Mesothelial cell of epicardium (in vitro differentiated cells): ENCODE results near the gene LBHD2. TPM values are rescaled to one million over a fixed set of nuclear protein-coding genes. Genes with fewer than 3 reads are reported as not detected.

Source experiments
- DNase-seq, 2 experiments: peaks; one replicate each; pipeline ENCODE4 v3.0.0; 2021; ENCODE audit warnings: low spot score in 2 of 2; ENCODE audit not compliant: unreplicated experiment in 2 of 2
- H3K27ac Mint-ChIP-seq: 2 replicates; pipeline ENCODE4 v1.8.0; 2021; ENCODE audit warnings: mixed read lengths
- H3K27me3 Mint-ChIP-seq: 2 replicates; pipeline ENCODE4 v1.8.0; 2021; ENCODE audit warnings: low read depth, mixed read lengths
- H3K36me3 Mint-ChIP-seq: 2 replicates; pipeline ENCODE4 v1.8.0; 2021; ENCODE audit warnings: mixed read lengths
- H3K4me1 Mint-ChIP-seq: 2 replicates; pipeline ENCODE4 v1.8.0; 2021; ENCODE audit warnings: mixed read lengths
- H3K4me3 Mint-ChIP-seq: 2 replicates; pipeline ENCODE4 v1.8.0; 2021; ENCODE audit warnings: mild to moderate bottlenecking, moderate library complexity, mixed read lengths
- H3K9me3 Mint-ChIP-seq: 2 replicates; pipeline ENCODE4 v1.8.0; 2021; ENCODE audit warnings: mixed read lengths
- CTCF ChIP-seq: fragments of 200-600 bp; sonication (generic); IDR thresholded peaks from one replicate; pipeline ENCODE4 v1.5.0; 2021; ENCODE audit warnings: antibody characterized with exemption; ENCODE audit not compliant: unreplicated experiment
- total RNA-seq: library from RNA; stranded (reverse); gene quantifications from 3 replicates; pipeline ENCODE4 v1.2.1, GENCODE V29; 2021

The LBHD2 gene
- total RNA-seq, 1 donor from 2014 or later, result not detected

GRCh38 chr14:103070971-103071542 is 13.0 kb upstream of the LBHD2 start:
- Mint-ChIP-seq H3K27ac (no peak overlapping the region), H3K9me3 (no peaks in the 10 kb centered on the region), H3K4me3 (no peak overlapping the region), H3K4me1 (no peaks in the 10 kb centered on the region), H3K36me3 (no peaks in the 10 kb centered on the region), H3K27me3 (no peaks in the 10 kb centered on the region)
- no peak for TF ChIP-seq CTCF
- no peak for DNase-seq

- no peak overlapping the region for H3K27ac Mint-ChIP-seq
- no peak for TF ChIP-seq CTCF
- DNase-seq, result no peak
- no peak overlapping the region for H3K4me3 Mint-ChIP-seq
- H3K27me3 Mint-ChIP-seq, result no peaks in the 10 kb centered on the region
- H3K4me1 Mint-ChIP-seq, result no peaks in the 10 kb centered on the region
- no peaks in the 10 kb centered on the region for H3K36me3 Mint-ChIP-seq
- no peaks in the 10 kb centered on the region for H3K9me3 Mint-ChIP-seq
Measured at GRCh38 chr14:103071544-103072251, 12.3 kb upstream of the LBHD2 start.

GRCh38 chr14:103072595-103073366 is 11.2 kb upstream of the LBHD2 start:
- no peaks in the 10 kb centered on the region for H3K27me3 Mint-ChIP-seq
- TF ChIP-seq CTCF, result no peak
- DNase-seq, result no peak
- H3K36me3 Mint-ChIP-seq, result no peaks in the 10 kb centered on the region
- no peak overlapping the region for H3K4me3 Mint-ChIP-seq
- H3K27ac Mint-ChIP-seq, result no peak overlapping the region
- no peaks in the 10 kb centered on the region for H3K9me3 Mint-ChIP-seq
- H3K4me1 Mint-ChIP-seq, result no peaks in the 10 kb centered on the region

GRCh38 chr14:103073367-103073875 is 10.6 kb upstream of the LBHD2 start:
- DNase-seq, result no peak
- Mint-ChIP-seq H3K9me3 (no peaks in the 10 kb centered on the region), H3K27ac (no peak overlapping the region), H3K36me3 (no peaks in the 10 kb centered on the region), H3K4me1 (no peaks in the 10 kb centered on the region), H3K27me3 (no peaks in the 10 kb centered on the region), H3K4me3 (no peak overlapping the region)
- TF ChIP-seq CTCF, result no peak

DNA sequence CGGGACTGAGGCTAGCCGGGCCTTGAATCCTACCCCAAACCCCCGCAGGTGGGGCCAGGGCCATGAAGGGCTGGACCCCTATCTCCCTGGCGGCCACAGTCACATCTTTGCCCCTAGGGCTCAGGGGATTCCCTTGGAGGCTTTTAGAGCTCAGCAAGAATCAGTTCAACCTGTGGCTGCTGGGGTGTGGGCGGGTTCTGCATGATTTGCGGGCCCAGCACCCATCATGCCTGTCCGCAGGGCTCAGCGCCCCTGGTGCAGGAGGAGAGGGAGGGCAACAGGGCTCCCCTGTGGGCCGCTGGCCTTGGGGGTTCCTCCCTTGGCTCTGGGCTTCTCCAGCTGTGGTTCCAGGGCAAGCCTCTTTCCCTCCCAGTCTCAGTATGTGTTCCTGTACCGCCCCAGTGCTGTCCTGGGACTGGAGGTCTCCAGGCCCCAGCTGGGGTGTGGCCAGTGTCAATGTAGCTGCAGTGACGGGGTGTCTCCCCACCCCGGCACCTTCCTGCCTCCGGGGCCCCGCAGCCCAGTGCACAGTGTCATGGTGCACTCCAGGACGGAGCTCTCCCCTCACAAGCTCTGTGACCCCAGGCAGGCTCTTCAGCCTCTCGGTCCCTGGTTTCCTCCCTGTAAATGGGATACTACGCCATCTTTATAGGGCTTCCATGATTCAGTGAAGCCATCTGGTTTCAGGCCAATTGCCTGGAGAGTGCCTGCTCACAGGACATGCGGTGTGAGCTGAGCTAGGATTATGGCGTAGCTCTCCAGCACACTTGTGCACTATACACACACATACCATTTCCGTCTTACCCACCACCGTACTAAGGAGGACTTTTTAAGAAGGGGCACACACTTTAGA is 9.9 kb upstream of the LBHD2 start:
- no peaks in the 10 kb centered on the region for H3K27me3 Mint-ChIP-seq
- H3K27ac Mint-ChIP-seq, result no peak overlapping the region
- TF ChIP-seq CTCF, result no peak
- no peaks in the 10 kb centered on the region for H3K9me3 Mint-ChIP-seq
- DNase-seq, result no peak
- H3K4me1 Mint-ChIP-seq, result no peaks in the 10 kb centered on the region
- H3K36me3 Mint-ChIP-seq, result no peaks in the 10 kb centered on the region
- H3K4me3 Mint-ChIP-seq, result no peak overlapping the region
